ENCODE data around the gene ABCD1.

DNA sequence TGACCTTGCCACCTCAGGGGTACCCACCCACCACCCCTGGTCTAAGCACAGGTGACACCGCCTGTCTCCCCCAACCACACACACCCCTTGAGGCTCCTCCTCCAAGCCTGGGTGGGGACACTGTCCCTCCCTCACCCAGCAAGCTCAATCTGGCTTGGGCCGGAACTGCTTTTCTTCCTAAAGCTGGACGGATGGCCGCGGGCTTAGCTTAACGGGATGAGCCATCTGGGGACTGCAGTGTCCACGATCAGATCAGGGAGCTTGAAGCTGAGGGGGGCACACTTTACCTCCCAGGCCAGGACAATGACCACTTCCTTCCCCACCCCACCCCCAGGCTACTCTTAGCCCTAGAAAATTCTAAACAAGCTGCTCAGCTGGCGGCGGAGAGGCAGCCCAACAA, 37.9 kb upstream of the ABCD1 start:
- TF ChIP-seq CREB1 (CRISPR knock-in tag; IDR thresholded peaks at IDR 0.05) = no peak
- TF ChIP-seq, protein P1, sequence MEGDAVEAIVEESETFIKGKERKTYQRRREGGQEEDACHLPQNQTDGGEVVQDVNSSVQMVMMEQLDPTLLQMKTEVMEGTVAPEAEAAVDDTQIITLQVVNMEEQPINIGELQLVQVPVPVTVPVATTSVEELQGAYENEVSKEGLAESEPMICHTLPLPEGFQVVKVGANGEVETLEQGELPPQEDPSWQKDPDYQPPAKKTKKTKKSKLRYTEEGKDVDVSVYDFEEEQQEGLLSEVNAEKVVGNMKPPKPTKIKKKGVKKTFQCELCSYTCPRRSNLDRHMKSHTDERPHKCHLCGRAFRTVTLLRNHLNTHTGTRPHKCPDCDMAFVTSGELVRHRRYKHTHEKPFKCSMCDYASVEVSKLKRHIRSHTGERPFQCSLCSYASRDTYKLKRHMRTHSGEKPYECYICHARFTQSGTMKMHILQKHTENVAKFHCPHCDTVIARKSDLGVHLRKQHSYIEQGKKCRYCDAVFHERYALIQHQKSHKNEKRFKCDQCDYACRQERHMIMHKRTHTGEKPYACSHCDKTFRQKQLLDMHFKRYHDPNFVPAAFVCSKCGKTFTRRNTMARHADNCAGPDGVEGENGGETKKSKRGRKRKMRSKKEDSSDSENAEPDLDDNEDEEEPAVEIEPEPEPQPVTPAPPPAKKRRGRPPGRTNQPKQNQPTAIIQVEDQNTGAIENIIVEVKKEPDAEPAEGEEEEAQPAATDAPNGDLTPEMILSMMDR (IDR thresholded peaks at IDR 0.05) = no peak
- TF ChIP-seq, protein P2, sequence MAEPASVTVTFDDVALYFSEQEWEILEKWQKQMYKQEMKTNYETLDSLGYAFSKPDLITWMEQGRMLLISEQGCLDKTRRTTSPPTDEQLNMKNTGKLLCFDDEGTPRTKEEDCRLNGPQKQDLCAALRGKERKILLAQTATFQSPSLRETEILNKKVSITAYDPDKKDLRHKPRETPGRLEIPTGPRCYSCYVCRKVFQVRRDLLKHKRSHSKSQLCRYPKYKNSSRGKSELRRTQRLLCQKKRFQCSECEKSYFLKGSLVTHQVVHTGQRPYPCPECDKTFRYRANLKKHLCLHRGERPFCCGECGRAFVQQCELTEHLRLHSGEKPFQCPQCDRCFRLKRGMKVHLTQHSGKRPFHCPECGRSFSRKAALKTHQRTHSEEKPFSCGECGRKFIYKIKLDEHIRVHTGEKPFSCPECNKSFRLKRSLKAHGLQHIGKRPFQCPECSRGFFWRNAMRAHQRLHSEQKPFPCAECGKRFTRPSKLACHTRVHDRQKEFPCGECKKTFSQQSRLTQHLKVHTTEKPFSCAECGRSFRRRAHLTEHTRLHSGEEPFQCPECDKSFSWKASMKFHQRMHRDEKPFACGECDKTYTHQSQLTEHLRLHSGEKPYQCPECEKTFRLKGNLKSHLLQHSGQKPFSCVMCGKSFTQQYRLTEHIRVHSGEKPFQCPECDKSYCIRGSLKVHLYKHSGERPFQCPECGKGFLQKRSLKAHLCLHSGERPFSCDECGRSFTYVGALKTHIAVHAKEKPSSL (CRISPR knock-in tag; conservative IDR thresholded peaks at IDR 0.05) = no peak
- TF ChIP-seq, protein P3, sequence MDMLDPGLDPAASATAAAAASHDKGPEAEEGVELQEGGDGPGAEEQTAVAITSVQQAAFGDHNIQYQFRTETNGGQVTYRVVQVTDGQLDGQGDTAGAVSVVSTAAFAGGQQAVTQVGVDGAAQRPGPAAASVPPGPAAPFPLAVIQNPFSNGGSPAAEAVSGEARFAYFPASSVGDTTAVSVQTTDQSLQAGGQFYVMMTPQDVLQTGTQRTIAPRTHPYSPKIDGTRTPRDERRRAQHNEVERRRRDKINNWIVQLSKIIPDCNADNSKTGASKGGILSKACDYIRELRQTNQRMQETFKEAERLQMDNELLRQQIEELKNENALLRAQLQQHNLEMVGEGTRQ (CRISPR knock-in tag; IDR thresholded peaks at IDR 0.05) = no peak
